GM18951 (cell line): ENCODE data around the gene PDE6G.

Experiments
- POLR2A ChIP-seq: IDR thresholded peaks from 4 replicates; pipeline ENCODE4 v1.6.1; 2011; ENCODE audit warnings: mild to moderate bottlenecking; ENCODE audit not compliant: insufficient read length, insufficient read depth; ENCODE audit errors: extremely low read depth
- in situ Hi-C: fragments of 300-500 bp; cut with MboI; formaldehyde crosslinking; loops from one replicate; pipeline ENCODE4 v1.12.0; 2022; ENCODE audit warnings: low sequenced_read_pairs, mixed read lengths, inconsistent platforms; ENCODE audit not compliant: unreplicated experiment

PDE6G gene

DNA sequence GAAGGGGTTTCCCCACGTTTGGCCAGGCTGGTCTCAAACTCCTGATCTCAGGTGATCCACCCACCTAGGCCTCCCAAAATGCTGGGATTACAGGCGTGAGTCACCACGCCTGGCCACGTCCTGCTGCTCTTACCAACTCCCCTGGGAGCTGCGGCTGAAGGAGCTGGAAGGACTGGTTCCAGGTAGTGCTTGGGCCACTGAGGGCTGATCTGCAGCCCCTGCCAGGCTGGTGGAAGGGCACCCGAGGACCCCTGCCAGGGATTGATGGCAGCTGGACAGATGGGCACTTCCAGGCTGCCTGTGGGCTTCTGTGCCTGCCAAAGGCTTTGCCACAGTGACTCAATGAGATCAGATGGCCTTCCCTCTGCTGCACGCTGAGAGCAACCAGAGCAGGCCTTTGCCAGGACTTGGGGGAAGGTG lies 7.7 kb upstream of the PDE6G start:
- in situ Hi-C loops, result no loop called here
- TF ChIP-seq POLR2A, result no peak

DNA sequence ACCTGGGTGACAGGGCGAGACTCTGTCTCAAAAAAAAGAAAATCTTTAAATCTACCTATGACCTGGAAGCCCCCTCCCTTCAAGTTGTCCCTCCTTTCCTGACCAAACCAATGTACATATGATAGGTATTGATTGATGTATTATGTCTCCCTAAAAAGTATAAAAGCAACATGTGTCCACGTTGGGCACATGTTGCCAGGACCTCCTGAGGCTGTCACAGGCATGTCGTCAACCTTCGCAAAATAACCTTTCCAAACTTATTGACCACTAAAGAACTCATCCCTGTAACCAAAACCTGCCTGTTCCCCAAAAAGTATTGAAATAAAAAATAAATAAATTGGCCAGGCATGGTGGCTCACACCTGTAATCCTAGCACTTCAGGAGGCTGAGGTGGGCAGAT lies 5.7 kb upstream of the PDE6G start:
- in situ Hi-C loops, result no loop called here
- TF ChIP-seq POLR2A, result no peak

DNA sequence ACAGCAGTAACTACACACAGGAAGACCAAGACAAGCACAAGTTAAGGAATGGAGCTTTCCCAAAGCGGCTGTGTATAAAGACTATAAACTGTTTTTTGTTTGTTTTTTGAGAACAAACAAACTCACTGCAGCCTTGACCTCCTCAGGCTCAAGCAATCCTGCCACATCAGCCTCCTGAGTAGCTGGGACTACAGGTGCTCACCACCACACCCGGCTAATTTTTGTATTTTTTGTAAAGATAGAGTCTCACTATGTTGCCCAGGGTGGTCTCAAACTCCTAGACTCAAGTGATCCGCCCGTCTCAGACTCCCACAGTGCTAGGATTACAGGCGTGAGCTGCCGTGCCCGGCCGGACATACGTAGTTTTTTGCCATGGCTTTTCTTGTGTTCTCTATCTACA lies 4.1 kb upstream of the PDE6G start:
- in situ Hi-C loops, result no loop called here
- no peak for TF ChIP-seq POLR2A

- in situ Hi-C loops, result no loop called here
- no peak for TF ChIP-seq POLR2A
Observed at GRCh38 chr17:81659038-81659437, 2.7 kb upstream of the PDE6G start.

GRCh38 chr17:81656835-81657234 lies 493 bp upstream of the PDE6G start:
- no peak for TF ChIP-seq POLR2A

DNA sequence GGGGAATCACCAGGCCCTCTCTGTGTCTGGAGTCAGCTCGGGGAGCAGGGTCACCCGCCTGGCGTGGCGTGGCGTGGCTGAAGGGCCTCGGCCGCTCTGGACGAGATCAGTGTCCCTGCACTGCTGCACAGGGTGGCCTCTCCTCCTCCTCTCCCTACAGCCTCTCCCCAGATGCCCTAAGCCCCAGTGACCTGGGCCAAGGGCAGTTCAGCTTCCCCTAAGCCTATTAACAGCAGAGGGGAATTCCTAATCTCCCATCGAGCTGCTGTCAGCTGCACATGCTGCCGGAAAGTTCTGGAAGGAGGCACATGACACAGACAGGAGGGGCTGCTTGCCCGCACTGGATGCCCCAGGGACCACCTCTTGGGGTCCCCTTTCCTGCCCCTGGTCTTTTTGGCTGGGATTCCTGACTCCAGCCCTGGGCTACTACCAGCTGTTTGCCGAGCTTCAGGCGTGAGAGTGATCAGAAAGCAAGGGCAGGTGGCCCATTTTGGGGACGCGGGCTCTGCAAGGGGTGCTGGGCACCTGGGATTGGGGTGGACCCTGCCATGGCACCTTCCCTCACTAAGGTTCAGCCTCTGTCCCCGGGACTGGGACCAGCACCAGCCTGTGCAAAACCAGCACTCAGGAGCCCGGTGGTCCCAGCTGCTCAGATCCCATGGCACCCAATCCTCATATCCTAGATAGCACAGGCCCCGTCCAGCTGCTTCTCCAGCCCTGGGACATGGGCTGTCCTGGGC lies 794 bp downstream of the PDE6G start:
- in situ Hi-C loops, result no loop called here
- no peak for TF ChIP-seq POLR2A

More at GRCh38 chr17:81656835-81657234, 493 bp upstream of the PDE6G start:
- in situ Hi-C loops, result no loop called here

DNA sequence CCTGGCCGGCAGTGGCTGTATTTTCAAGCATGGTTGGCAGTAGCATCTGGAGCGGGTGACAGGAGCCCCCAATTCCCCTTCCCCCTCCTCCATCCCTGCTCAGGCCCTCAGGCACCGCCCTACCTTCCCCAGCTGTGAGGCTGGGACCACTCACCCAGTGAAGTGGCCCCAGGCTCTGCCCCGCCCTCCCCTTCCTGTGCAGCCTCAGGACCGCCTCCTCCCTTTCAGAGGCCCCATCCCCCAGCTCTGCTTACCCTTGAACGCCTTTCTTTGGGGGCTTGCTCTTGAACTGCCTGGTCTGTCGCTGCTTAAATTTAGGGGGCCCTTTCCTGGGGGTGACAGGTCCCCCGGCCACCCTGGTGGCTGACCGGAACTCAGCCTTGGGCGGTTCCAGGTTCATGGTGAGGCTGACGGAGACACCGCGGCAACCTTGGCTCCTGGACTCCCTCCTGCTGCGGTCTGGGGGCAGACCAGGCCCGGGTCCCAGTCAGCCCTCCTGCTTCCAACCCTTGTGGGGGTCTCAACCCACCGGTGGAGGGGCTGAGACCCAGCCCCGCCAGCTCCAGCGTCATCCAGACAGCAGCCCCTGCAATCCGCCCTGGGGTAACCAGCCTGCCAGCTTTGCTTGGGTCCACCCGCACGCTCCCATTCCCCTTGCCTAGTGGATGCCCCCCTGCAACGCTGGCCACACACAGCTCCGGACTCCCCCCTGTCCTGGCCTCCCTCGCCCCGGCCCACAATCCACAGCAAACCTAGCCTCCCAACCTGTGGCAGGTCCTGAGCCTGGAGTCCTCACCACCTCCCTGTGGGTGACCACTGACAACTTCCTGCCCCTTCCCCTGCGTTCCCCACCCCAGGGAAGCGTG lies 3.2 kb downstream of the PDE6G start:
- no peak for TF ChIP-seq POLR2A
- in situ Hi-C loops, result no loop called here

DNA sequence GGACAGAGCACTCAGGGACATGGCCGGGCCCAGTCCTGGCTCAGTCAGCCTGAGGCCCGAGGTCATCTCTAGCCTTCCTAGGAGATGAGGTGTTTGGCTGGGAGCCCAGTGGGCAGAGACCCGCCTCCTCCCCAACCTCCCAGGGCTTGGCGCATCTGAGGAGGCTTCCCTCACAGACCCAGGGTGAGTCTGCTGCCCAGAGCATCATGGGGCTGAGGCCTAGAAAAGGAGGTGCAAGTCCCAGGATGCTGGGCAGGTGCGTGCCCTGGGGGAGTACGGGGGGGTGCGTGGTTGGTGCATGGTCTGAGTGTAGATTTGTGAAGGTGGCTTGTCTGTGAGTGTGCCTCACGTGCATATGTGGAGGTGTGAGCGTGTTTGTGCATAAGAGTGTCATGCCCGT lies 4.7 kb downstream of the PDE6G start:
- in situ Hi-C loops, result no loop called here

GRCh38 chr17:81650951-81651350 lies 5.4 kb downstream of the PDE6G start:
- TF ChIP-seq POLR2A, result no peak
- in situ Hi-C loops, result no loop called here

More for the DNA sequence above, 4.7 kb downstream of the PDE6G start:
- no peak for TF ChIP-seq POLR2A

DNA sequence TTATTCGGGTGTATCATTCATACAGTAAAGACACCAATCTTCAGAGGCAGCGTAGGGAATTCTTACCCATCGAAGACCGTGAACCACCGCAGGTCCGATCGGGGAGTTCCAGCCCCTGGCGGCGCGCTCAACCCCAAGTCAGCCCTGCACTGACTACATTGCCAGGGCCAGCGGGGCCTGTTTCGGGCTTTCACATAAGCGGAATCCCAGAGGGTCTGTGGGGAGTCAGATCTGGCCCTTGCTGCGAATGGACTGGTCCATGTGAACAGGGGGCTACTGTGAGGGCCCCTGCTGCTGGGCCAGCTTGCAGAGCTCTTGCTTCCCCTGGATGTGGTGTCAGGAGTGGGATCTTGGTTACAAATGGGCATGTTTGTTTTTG lies 7.6 kb downstream of the PDE6G start:
- no peak for TF ChIP-seq POLR2A
- in situ Hi-C loops, result no loop called here

GRCh38 chr17:81648013-81648706 lies 8.2 kb downstream of the PDE6G start:
- TF ChIP-seq POLR2A, result no peak

GRCh38 chr17:81647640-81648012 lies 8.7 kb downstream of the PDE6G start:
- in situ Hi-C loops, result no loop called here
- no peak for TF ChIP-seq POLR2A

More at GRCh38 chr17:81648013-81648706, 8.2 kb downstream of the PDE6G start:
- in situ Hi-C loops, result no loop called here

DNA sequence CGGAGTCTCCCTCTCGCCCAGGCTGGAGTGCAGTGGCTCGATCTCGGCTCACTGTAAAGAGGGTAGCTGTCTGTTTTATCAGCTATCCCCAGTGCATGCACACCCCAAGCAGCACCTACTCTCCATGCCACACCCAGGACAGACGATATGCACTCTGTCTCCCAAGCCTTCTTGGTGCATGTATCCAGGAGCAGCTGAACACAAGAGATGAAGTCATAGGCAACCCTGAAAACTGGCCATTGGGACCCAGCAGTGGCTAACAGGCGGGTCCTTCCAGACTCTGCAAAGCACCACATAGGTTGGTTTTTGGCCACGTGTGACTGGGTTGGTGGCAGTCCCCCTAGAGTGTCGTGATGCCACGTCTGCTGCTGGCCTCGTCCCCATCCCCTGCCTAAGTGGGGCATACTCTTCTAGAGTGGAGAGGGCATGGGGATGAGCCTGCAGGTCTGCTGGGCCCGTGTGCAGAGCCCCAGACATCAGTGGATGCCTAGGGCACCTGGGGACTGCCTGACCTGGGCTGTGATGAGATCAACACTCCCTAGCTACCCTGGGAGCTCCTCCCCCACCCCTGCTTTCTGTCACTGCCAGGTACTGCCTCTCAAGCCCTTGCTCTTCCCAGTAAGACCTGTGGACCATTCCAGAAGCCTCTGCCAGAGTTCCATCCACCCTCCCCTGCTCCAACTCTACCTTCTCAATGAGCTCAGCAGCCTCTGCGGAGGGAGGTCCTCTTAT lies 9.3 kb downstream of the PDE6G start:
- in situ Hi-C loops, result no loop called here
- no peak for TF ChIP-seq POLR2A
